Muscle layer of colon (tissue), 2 donors: Measurements from ENCODE around the gene TNNI2.

ENCODE experiments used
- H3K27ac ChIP-seq: one replicate; pipeline ENCODE4 v1.7.0; 2013; ENCODE audit warnings: low read depth, mild to moderate bottlenecking, low read length, moderate library complexity
- H3K27me3 ChIP-seq, 2 donors: one replicate each; pipeline ENCODE4 v1.7.0; 2013; ENCODE audit warnings: low read length in 2 of 2, mild to moderate bottlenecking in 2 of 2; ENCODE audit not compliant: insufficient read depth in 2 of 2, control insufficient read depth in 1 of 2
- H3K36me3 ChIP-seq: one replicate; pipeline ENCODE4 v1.7.0; 2013; ENCODE audit warnings: mild to moderate bottlenecking, low read length; ENCODE audit not compliant: insufficient read depth
- H3K4me1 ChIP-seq: one replicate; pipeline ENCODE4 v1.7.0; 2013; ENCODE audit warnings: mild to moderate bottlenecking, low read length; ENCODE audit not compliant: insufficient read depth
- H3K4me3 ChIP-seq, 2 donors: one replicate each; pipeline ENCODE4 v1.7.0; 2013; ENCODE audit warnings: low read length in 2 of 2, low read depth in 1 of 2, mild to moderate bottlenecking in 1 of 2, moderate library complexity in 1 of 2
- H3K9ac ChIP-seq: one replicate; pipeline ENCODE4 v1.7.0; 2013; ENCODE audit warnings: low read length
- H3K9me3 ChIP-seq: one replicate; pipeline ENCODE4 v1.7.0; 2013; ENCODE audit warnings: mild to moderate bottlenecking, low read length
- donor health status: abdominal sarcoma.
- donor health status: Adenocarcinoma of cecum.

Gene TNNI2

DNA sequence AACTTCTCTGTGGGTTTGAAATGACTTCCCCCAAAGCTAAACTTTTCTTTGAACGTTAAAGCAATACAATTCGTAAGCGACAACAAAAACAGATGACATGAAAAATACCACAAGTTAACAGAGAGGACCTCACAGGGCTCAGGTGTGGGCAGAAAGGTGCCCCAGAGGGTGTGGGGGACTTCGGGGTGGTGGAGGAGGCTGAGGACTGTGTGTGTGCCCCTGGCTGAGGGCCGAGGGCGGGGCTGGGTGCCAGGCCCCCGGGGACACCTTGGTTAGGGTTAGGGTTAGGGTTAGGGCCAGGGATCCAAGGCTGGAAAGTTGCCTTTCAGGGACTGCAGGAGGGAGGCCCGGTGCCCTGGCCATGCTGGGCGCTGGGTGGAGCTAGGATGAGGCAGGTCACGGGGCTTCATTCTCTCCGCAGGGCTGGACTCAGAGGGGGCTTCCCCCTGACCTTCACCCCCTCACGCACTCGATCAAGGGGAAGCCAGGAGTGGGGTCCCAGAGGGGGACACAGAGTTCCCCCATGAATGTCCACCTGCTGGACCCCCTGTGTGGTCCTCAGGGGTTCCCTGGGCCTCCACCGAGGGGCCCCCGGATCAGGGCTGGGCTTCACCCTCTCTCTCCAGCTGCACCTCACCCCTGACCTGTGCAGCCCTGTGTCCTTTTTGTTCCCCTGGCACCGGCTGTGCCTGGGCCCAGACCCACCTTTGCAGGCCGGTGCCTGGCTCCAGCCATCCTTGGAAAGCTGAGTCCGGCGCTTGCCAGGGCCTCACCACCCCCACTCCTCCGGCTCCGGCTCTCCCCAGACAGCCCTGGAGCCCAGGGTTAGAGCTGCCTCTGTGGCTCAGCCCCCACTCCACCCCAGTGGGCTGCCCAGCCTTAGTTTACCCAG lies 7.0 kb downstream of the TNNI2 start:
- no peak overlapping the region for H3K27ac ChIP-seq
- H3K27me3 ChIP-seq: no peaks in the 10 kb centered on the region
- H3K4me1 ChIP-seq: peaks cover 11% of the 10 kb centered on the region
- no peaks in the 10 kb centered on the region for H3K9me3 ChIP-seq
- no peaks in the 10 kb centered on the region for H3K36me3 ChIP-seq
- no peak overlapping the region for H3K9ac ChIP-seq
- no peak overlapping the region for H3K4me3 ChIP-seq

DNA sequence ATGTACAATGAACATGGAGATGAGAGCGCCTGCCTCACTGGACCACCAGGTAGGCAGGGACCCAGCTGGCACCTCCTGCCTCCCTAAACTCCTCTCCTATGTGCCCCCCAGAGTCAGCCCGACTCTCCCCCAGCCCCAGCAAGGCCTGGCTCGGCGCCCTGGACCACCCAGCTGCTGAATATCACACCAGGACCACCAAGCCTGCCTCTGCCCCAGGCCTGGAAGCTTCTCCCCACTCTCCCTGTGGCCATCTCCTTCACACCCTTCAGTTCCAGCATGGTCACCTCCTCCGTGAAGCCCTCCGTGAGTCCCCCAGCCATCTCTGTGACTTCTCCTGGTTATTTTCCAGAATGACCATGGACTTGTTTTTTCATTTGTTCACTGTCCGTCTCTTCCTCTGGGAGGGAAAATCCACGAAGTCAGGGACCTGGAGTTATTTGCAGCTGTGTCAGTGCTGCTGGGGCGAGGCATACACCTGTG lies 7.7 kb downstream of the TNNI2 start:
- no peak overlapping the region for H3K27ac ChIP-seq
- H3K9me3 ChIP-seq: no peaks in the 10 kb centered on the region
- H3K9ac ChIP-seq: no peak overlapping the region
- peaks cover 11% of the 10 kb centered on the region for H3K4me1 ChIP-seq
- no peaks in the 10 kb centered on the region for H3K27me3 ChIP-seq
- H3K36me3 ChIP-seq: no peaks in the 10 kb centered on the region
- H3K4me3 ChIP-seq: no peak overlapping the region

DNA sequence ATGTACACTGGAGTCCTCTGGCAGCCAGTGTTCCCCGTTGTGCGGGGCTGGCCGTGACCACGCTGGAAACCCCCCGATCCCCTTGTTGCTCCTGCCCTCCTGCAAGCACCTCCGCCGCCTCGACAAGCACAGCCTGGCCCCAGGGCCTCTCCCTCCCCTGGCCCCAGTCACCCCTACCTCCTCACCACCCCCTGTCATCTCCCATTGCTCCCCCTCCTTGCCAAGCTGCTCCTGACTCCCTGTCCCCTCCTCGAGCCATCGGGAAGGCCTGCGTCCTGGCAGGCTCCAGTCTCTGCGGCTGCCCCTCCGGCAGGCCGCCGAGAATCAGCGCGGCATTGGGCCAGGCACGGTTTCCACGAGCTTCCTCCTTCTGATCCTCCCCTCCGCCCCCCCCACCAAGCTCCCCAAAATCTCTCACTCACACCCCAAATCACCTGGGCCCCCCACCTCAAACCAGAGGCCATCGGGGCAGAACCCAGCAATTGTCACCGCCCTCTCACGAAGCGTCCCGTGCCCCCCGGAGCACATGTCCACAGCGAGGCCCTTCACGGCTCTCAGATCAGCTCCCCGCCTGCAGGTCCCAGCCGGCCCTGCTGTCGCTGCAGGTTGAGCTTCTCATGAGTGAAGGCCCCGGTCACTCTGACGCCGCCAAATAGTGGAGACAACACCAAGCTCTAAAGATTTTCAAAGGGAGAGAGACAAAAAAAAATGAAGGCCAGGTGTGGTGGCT lies 8.4 kb downstream of the TNNI2 start:
- peaks cover 11% of the 10 kb centered on the region for H3K4me1 ChIP-seq
- no peaks in the 10 kb centered on the region for H3K27me3 ChIP-seq
- no peak overlapping the region for H3K27ac ChIP-seq
- H3K4me3 ChIP-seq: no peak overlapping the region
- no peaks in the 10 kb centered on the region for H3K9me3 ChIP-seq
- H3K36me3 ChIP-seq: no peaks in the 10 kb centered on the region
- no peak overlapping the region for H3K9ac ChIP-seq

DNA sequence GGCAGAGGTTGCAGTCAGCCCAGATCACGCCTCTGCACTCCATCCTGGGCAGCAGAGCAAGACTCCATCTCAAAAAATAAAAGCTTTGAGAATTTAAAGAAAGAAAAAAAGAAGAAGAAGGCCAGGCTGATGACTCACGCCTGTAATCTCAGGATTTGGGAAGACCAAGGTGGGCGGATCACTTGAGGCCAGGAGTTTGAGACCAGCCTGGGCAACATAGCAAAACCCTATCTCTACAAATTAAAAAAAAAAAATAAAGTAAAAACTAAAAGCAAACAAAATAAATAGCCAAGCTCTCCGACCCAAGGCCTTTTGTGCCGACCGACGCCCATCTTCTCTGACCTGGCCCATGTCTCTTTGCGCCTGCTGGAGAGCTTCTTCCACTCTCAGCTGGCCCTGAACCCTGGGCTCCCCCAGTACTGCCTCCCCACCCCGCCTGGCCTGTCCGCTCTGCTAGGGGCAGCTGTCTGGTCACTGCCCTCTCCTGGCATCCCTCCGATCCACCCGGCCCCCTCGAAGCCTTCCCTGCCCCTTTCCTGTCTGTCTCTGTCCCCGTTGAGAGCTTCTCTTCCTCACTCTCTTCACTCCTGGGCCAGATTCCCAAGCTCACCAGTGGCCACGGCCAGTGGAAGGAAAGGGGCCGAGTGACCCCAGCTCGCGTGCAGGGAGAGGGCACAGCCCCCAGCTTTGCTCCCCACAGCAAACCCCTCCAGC lies 9.3 kb downstream of the TNNI2 start:
- peaks cover 11% of the 10 kb centered on the region for H3K4me1 ChIP-seq

DNA sequence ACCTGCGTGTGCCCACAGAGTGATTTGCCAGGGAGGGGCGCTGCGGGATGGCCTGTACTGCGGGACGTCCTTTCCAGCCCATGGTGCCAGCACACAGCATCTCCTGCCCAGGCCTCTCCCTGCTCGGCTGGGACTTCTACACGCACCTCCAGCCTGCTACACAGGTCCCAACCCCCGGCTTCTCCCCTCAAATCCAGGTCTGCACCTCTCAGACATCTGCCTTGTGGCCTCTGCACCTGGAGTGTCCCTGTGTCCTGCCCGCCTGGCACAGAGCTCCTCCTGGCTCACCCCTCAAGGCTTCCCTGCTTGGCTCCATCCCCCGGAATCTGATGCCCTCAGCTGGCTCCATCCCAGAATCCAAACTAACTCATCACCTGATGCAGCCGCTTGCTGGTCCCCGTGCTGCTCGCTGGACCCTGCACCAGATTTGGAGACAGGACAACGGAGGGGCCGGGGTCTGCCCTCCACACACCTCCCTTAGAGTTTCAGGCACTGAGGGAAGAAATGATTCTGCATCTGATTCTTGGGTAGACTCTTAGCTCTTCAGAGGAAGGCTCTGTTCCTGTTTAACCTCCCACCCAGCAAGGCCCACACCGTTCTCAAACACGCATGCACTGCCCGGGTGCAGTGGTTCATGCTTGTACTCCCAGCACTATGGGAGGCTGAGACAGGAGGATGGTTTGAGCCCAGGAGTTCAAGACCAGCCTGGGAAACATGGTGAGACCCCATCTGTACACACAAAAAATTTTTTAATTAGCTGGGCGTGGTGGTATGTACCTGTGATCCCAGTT lies 10.1 kb downstream of the TNNI2 start:
- no peak overlapping the region for H3K27ac ChIP-seq
- no peak overlapping the region for H3K4me3 ChIP-seq

More for the DNA sequence above, 9.3 kb downstream of the TNNI2 start:
- Histone ChIP-seq H3K9me3 (no peaks in the 10 kb centered on the region), H3K36me3 (no peaks in the 10 kb centered on the region), H3K27ac (no peak overlapping the region), H3K27me3 (no peaks in the 10 kb centered on the region), H3K4me3 (no peak overlapping the region), H3K9ac (no peak overlapping the region)

DNA sequence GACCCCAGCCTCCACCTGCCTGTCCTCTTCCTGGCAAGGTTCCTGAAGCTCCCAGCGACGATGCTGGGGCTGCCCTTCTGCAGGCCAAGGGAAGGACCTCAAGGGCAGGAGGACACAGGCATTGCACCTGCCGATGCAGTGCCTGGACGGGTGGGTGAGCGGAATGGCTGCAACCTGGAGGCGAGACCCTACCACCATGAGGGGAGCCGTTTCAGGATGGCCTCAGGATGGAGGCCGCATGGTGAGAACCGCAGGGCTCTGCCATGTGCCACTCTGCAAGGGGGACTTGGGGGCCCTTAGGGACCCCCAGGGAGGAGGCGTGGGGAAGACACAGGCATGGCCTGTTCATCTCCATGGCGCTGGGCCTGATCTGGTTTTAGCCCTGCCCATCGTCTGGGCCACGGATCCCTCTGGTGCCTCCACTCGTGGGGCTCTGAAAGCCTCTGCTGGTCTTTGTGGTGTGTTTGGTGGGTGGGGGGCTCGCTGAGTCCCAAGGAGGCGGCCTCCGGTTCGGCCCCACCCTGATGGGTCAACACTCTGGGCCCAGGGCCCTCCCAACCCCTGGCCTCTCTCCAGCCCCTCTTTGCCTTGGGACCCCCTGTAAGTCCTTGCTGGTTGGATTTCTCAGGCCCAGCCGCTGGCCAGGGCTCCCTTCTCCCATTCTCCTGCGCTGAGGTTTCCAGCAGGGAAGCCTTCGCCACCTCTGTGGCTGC lies 12.8 kb downstream of the TNNI2 start:
- Histone ChIP-seq H3K27me3 (no peaks in the 10 kb centered on the region), H3K4me1 (no peaks in the 10 kb centered on the region), H3K4me3 (no peak overlapping the region), H3K36me3 (no peaks in the 10 kb centered on the region), H3K27ac (no peak overlapping the region), H3K9ac (no peak overlapping the region), H3K9me3 (no peaks in the 10 kb centered on the region)

More for the DNA sequence above, 10.1 kb downstream of the TNNI2 start:
- H3K27me3 ChIP-seq: no peaks in the 10 kb centered on the region
- H3K9ac ChIP-seq: no peak overlapping the region
- H3K36me3 ChIP-seq: no peaks in the 10 kb centered on the region
- no peaks in the 10 kb centered on the region for H3K9me3 ChIP-seq
- H3K4me1 ChIP-seq: peaks cover 11% of the 10 kb centered on the region

DNA sequence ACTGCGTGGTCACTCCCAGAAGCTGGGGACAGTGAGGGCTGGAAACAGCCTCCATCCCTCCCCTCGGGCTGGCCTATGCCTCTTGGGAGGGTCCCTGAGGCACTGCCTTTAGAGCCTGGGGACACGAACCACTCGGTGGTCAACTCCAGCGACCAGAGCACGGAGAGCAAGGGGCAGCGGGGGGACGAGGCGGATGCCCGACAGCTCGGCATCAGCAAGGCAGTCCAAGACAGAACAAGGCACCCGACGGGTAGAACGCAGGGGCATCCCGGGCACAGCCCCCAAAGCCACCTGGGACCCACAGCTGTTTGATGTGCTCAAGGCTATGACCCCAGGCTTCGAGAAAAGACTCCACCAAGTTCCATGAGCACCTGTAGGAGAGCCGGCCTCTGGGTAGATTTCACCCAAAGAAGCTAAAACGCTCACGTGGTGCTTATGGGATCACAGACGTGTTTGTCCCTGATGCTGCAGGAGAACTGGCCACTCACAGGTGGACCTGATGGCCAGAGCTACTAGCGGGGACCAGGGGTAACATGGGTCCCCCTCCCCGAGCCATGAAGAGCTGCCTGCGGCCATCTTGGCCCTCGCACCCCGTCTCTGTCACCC lies 13.6 kb downstream of the TNNI2 start:
- no peaks in the 10 kb centered on the region for H3K9me3 ChIP-seq
- H3K4me3 ChIP-seq: no peak overlapping the region
- H3K4me1 ChIP-seq: no peaks in the 10 kb centered on the region

DNA sequence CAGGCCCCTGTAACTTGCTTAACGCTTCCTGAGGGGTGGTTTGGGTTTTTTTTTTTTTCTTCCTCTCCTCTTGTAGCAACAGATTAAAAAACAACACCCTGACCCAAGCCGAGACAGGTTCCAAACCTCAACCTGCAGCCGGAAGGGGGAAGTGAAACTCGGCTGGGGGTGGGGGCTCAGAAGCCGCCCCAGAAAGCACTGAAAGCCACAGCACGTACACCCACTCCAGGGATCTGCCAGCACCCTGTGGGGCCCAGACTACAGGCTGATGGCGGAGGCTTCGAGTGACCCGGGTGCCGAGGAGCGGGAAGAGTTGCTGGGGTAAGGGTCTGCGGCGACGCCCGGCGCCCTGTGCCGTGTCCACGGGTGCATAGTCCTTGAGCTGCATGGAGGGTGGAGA lies 14.1 kb downstream of the TNNI2 start, which contains the start of gene LSP1:
Gene LSP1 (plus strand): TSS at position 208 of the 400 bp plus-strand sequence. CDS start 61 bp downstream, at position 269.
- Histone ChIP-seq H3K4me1 (no peaks in the 10 kb centered on the region), H3K27me3 (no peaks in the 10 kb centered on the region), H3K9ac (no peak within 1 kb of the TSS), H3K9me3 (no peaks in the 10 kb centered on the region), H3K36me3 (no peaks in the 10 kb centered on the region), H3K27ac (no peak within 1 kb of the TSS), H3K4me3 (no peak within 1 kb of the TSS)

More for the DNA sequence above, 13.6 kb downstream of the TNNI2 start:
- Histone ChIP-seq H3K27me3 (no peaks in the 10 kb centered on the region), H3K9ac (no peak overlapping the region), H3K36me3 (no peaks in the 10 kb centered on the region), H3K27ac (no peak overlapping the region)

DNA sequence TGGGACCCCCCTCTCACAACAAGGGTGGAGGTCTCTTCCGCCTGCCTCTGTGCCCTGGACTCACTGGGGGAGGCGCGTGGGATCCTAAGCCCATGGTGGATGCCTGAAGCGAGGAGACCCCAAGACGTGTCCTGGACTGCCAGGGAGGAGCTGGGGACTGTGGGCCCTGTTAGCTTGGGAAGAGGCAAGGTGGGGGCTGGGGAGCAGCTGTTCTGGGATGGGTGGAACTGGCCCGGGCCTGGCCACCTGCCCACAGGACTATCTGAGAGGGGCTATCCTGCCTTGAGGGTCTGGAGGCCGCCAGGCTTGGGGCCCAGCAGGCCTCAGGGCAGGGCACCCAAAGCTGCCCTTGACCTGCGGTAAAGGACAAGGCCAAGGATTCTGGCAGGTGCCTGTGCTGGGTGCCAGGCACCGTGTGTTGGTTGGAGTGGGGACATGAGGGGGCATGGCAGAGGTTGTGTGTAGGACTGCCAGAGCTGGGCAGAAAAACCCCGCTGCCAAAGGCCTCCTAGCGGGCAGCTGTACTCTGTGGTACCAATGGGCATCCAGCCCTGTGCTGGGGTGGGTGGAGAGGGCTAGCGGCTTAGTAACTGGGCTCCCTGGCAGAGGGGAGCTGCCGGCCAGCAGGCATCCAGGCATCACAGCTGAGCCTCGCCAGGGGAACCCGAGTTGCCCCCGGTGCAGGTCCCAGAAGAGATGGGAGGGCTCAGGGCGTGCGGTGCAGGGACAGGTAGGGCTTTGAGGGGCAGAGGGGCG lies 14.8 kb downstream of the TNNI2 start:
- no peak overlapping the region for H3K9ac ChIP-seq
- no peak overlapping the region for H3K4me3 ChIP-seq
- H3K9me3 ChIP-seq: no peaks in the 10 kb centered on the region
- H3K27ac ChIP-seq: no peak overlapping the region
- no peaks in the 10 kb centered on the region for H3K4me1 ChIP-seq
- no peaks in the 10 kb centered on the region for H3K36me3 ChIP-seq
- no peaks in the 10 kb centered on the region for H3K27me3 ChIP-seq
